GM20000 (cell line): Measurements from ENCODE around the gene NOBOX.

Source experiments
- DNase-seq: peaks from one replicate; pipeline ENCODE4 v3.0.0; 2012; ENCODE audit warnings: low spot score
- TF ChIP-seq, protein P1 (sequence below): IDR thresholded peaks from 2 replicates; pipeline ENCODE4 v1.5.1; 2012; ENCODE audit warnings: mild to moderate bottlenecking, control low read depth; ENCODE audit errors: extremely low read depth, missing control alignments

Gene NOBOX

DNA sequence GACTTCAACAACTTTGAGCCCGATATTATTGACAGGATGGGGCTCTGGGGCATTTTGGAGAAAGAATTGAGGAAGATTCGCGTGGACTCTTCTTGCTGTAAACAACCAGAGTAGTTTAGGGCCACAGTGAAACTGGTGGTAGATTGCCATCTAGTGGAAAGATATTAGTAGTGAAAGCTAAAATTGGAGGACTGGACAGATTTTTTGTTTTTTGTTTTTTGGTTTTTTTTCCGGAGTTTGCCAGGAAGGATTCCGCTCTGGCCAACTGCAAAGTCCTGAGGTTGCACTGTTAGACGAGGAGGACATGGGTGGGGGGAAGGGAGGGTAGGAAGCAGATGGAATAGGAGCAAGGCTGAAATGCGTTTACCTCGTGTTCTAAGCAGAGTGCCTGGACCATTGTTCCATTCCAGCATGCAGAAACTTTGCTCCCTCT lies 11.7 kb downstream of the NOBOX start:
- DNase-seq: peak; percentile 72
- TF ChIP-seq, protein P1, sequence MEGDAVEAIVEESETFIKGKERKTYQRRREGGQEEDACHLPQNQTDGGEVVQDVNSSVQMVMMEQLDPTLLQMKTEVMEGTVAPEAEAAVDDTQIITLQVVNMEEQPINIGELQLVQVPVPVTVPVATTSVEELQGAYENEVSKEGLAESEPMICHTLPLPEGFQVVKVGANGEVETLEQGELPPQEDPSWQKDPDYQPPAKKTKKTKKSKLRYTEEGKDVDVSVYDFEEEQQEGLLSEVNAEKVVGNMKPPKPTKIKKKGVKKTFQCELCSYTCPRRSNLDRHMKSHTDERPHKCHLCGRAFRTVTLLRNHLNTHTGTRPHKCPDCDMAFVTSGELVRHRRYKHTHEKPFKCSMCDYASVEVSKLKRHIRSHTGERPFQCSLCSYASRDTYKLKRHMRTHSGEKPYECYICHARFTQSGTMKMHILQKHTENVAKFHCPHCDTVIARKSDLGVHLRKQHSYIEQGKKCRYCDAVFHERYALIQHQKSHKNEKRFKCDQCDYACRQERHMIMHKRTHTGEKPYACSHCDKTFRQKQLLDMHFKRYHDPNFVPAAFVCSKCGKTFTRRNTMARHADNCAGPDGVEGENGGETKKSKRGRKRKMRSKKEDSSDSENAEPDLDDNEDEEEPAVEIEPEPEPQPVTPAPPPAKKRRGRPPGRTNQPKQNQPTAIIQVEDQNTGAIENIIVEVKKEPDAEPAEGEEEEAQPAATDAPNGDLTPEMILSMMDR: peak; percentile 42

DNA sequence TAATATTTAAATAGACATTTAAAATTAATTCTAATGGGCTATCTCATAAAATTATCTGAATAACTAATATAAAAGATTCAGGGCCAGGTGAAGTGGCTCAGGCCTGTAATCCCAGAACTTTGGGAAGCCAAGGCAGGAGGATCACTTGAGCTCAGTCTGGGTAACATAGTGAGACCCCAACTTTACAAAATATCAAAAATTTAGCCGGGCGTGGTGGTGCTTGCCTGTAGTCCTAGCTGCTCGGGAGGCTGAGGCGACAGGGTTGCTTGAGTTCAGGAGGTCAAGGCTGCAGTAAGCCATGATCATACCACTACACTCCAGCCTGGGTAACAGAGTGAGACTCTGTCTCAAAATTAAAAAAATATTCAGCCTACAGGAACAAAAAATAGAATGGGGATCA lies 12.5 kb downstream of the NOBOX start:
- DNase-seq: no peak
- TF ChIP-seq, protein P1: no peak

DNA sequence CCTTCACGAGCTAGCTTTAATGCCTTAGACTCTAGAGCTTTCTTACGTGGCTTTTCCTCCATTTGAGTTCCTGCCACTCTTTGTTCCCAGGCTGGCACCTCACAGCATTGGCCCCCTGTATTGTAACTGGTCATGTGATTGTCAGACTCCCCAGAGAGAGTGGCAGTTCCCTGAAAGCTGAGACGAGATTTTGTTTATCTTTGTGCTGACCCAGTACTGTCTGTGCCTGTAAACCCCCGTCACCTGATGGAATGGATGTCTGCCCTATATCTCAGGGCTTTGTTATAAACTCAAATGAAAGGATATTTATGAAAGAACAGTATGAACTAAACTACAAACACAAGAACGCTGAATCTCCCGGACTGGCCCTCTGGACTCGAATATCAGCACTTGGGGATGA lies 13.0 kb downstream of the NOBOX start:
- no peak for DNase-seq
- TF ChIP-seq, protein P1: no peak

DNA sequence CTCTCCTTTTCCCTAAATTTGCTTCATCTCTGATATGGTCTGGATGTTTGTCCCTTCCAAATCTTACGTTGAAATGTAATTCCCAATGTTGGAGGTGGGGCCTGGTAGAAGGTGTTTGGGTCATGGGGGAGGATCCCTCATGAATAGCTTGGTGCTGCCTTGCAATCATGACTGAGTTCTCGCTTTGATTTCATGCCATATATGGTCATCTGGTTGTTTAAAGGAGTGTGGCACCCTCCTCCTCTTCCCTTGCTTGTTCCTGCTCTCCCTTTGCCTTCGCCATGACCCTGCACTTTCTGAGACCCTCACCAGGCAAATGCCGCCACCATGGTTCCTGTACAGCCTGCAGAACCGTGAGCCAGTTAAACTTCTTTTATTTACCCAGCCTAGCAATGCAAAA lies 14.5 kb downstream of the NOBOX start:
- TF ChIP-seq, protein P1: no peak
- DNase-seq: no peak

DNA sequence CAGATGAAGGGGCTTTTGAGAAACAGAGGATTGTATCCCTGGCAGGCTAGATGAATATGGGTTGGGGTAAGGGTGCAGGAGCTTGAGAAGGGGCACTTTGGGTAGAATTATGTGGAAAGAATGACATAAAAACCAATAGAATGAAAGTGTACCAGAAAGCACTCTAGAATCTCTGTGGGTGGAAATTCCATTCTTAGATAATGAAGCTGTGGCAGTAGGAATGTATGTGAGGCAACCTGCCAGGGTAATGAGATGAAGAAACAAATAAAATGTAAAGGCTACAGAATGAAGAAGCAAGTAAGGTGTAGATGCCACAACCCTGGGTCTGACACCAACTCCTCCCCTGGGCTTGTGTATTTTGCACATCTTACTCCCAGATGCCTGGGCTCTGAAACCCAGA lies 16.8 kb downstream of the NOBOX start:
- DNase-seq: no peak

DNA sequence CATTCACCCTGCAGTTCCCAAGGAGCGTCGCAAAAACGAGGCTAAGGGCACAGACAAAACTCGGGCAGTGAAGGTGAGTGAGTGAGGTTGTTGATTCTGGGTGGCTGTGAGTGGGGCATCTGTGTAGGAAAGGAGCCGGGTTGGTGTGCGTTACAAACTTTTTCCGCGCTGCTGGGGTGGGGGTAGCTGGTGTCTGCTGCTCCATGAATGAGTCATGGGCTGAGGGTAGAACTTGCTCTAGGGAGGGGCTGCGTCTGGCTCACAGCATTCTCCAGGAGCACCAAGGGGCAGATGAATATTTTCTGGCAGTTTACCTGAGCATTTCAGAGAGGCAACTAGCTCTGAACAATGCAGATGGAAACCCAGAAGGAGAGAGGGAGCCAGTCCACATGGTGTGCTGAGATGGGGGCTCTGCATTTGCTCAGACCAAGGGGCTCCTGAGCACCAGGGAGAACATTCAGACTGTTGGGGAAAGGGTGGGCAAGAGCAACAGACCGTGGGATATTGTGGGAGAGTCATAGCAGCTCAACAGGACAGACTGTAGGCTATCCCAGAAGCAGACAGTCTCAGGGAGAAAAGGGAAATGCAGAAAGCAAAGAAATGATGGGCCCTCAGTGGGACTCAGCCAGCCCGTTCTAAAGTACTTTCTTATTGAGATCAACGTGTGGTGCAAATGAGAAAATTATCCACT lies 18.8 kb downstream of the NOBOX start:
- TF ChIP-seq, protein P1: no peak
- no peak for DNase-seq

More for the DNA sequence above, 16.8 kb downstream of the NOBOX start:
- TF ChIP-seq, protein P1: no peak

DNA sequence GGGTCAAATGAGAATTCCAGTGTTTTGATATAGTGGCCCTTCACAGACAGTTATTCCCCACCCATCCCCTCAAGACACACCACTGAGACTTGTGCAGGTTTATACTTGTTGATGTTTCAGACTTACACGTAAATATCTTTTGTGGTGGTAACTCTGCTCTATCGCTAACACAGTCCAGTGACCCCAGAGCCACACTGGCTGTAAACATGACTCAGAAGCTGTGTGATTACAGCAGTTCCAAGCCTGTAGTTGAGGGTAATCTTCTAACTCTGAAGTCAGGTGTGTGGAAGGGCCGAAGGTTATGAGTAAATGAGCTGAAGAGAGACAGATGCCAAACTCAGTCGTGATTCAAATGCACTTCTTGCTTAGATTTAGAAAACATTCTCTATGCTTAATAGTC lies 19.4 kb downstream of the NOBOX start:
- TF ChIP-seq, protein P1: no peak
- DNase-seq: no peak
